ENCODE data around the gene SLC44A3. TPM values are rescaled to one million over a fixed set of nuclear protein-coding genes. Genes with fewer than 3 reads are reported as not detected.

The SLC44A3 gene
- polyA plus RNA-seq, 2 of the 4 experiments (the other 2 are of a cell fraction): 1.9 to 5.4 TPM

- no peak for TF ChIP-seq ZSCAN20 (CRISPR knock-in tag; IDR thresholded peaks at IDR 0.05)
- no peak for TF ChIP-seq FOSL2 (IDR thresholded peaks at IDR 0.05)
- TF ChIP-seq FOSL2 (CRISPR knock-in tag; IDR thresholded peaks at IDR 0.05): no peak
- TF ChIP-seq, protein P1, sequence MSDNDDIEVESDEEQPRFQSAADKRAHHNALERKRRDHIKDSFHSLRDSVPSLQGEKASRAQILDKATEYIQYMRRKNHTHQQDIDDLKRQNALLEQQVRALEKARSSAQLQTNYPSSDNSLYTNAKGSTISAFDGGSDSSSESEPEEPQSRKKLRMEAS (IDR thresholded peaks at IDR 0.05): no peak
- no peak for TF ChIP-seq FOXS1 (CRISPR knock-in tag; IDR thresholded peaks at IDR 0.05)
- TF ChIP-seq FOSB (CRISPR knock-in tag; IDR thresholded peaks at IDR 0.05): no peak
- TF ChIP-seq NR3C1 (IDR thresholded peaks at IDR 0.05): no peak
- no peak for TF ChIP-seq TP53 (CRISPR knock-in tag; IDR thresholded peaks at IDR 0.05)
- TF ChIP-seq TFCP2L1 (CRISPR knock-in tag; IDR thresholded peaks at IDR 0.05): no peak
- TF ChIP-seq, protein P2, sequence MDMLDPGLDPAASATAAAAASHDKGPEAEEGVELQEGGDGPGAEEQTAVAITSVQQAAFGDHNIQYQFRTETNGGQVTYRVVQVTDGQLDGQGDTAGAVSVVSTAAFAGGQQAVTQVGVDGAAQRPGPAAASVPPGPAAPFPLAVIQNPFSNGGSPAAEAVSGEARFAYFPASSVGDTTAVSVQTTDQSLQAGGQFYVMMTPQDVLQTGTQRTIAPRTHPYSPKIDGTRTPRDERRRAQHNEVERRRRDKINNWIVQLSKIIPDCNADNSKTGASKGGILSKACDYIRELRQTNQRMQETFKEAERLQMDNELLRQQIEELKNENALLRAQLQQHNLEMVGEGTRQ (IDR thresholded peaks at IDR 0.05): no peak
- TF ChIP-seq RFX5 (IDR thresholded peaks at IDR 0.05): no peak
- TF ChIP-seq HDAC2 (IDR thresholded peaks at IDR 0.05): no peak
- TF ChIP-seq NPAS2 (CRISPR knock-in tag; IDR thresholded peaks at IDR 0.05; ENCODE audit: borderline replicate concordance): no peak
- no peak for TF ChIP-seq PHF8 (IDR thresholded peaks at IDR 0.05; ENCODE audit: borderline replicate concordance, low read depth)
- no peak for TF ChIP-seq POLR2AphosphoS2 (conservative IDR thresholded peaks at IDR 0.05; ENCODE audit: low read length)
- no peak for TF ChIP-seq CBX8 (IDR thresholded peaks at IDR 0.05)
- no peak overlapping the region for H3K4me3 ChIP-seq
- H3K4me1 ChIP-seq: peaks cover 18% of the 10 kb centered on the region
- no peak overlapping the region for H3K27ac ChIP-seq
- no peak overlapping the region for H3K4me2 ChIP-seq
- no peak for ATAC-seq
- 97% methylated on average over 1 of the region's 1 CpG for WGBS (ENCODE audit: missing lambda C conversion rate)
- POLR2A ChIA-PET: no interaction called here
- no peak for DNase-seq (ENCODE audit: low read depth in 1 of 2, low spot score in 1 of 2)
- no peak for FAIRE-seq
- CTCF ChIA-PET: no interaction called here
- H3K9me3 ChIP-seq: no peaks in the 10 kb centered on the region
Measured at GRCh38 chr1:94790670-94791069, 29.5 kb upstream of the SLC44A3 start.

DNA sequence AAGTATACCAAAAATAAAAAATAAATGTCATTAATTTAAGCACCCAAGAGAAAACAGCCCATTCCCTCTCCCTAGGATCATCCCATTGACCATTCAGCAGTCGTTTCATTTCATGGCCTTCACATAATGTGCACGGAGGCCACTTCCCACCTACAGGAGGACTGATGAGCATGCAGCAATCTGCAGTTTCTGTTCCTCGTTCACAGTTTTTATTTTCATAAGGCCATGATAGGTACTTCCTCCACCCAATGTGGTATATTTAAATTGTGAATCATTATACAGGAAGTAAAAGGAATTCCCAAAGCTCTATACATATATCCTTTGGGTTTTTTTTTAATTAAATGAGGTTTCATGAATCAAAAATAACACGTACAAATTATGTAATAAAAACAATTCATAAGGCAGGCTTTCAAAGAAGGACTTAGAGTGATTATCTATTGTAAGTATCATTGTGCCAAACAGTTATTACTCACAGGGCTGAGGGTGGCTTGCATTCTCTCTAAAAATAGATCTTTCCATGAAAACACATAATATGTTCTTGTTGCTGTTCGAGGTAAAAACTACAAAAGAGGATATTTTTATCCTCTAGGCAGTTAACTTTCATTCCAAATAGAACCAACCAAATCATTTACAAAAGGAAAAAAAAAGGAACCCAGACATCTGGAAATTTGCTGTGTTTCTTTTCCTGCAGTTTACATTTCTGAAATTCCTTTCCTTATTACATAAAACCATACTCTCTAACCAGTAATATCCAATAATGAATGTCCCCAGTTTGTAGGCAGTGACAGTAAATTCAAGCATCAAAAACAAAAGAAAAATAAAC lies 27.5 kb upstream of the SLC44A3 start:
- no peaks in the 10 kb centered on the region for H3K9me3 ChIP-seq
- peak; percentile 68 to 72; a peak in 5 of 6 replicates for ATAC-seq
- WGBS (ENCODE audit: missing lambda C conversion rate): 28% methylated on average over 5 of the region's 5 CpGs
- no peak for TF ChIP-seq HDAC2 (IDR thresholded peaks at IDR 0.05)
- TF ChIP-seq, protein P3, sequence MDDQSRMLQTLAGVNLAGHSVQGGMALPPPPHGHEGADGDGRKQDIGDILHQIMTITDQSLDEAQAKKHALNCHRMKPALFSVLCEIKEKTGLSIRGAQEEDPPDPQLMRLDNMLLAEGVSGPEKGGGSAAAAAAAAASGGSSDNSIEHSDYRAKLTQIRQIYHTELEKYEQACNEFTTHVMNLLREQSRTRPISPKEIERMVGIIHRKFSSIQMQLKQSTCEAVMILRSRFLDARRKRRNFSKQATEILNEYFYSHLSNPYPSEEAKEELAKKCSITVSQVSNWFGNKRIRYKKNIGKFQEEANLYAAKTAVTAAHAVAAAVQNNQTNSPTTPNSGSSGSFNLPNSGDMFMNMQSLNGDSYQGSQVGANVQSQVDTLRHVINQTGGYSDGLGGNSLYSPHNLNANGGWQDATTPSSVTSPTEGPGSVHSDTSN (IDR thresholded peaks at IDR 0.05): no peak
- no peak for TF ChIP-seq NPAS2 (CRISPR knock-in tag; IDR thresholded peaks at IDR 0.05; ENCODE audit: borderline replicate concordance)
- TF ChIP-seq, protein P1 (IDR thresholded peaks at IDR 0.05): no peak
- no peak for TF ChIP-seq HEYL (CRISPR knock-in tag; IDR thresholded peaks at IDR 0.05)
- no peak for TF ChIP-seq MAFK (IDR thresholded peaks at IDR 0.05; ENCODE audit: partially characterized antibody)
- no peak for TF ChIP-seq JUN (IDR thresholded peaks at IDR 0.05)
- TF ChIP-seq RNF2 (IDR thresholded peaks at IDR 0.05; ENCODE audit: borderline replicate concordance, low read depth): no peak
- TF ChIP-seq ZNF302 (CRISPR knock-in tag; IDR thresholded peaks at IDR 0.05): no peak
- no peak for TF ChIP-seq SREBF2 (IDR thresholded peaks at IDR 0.05)
- no peak for TF ChIP-seq HMGXB4 (CRISPR knock-in tag; IDR thresholded peaks at IDR 0.05; ENCODE audit: borderline replicate concordance)
- no peak for TF ChIP-seq FOXS1 (CRISPR knock-in tag; IDR thresholded peaks at IDR 0.05)
- no peak for TF ChIP-seq EHMT2 (IDR thresholded peaks at IDR 0.05; ENCODE audit: low read depth)
- no peak for TF ChIP-seq MYC (IDR thresholded peaks at IDR 0.05; ENCODE audit: borderline replicate concordance, low read length)
- no peak for TF ChIP-seq BCL3 (IDR thresholded peaks at IDR 0.05)
- peak overlapping the region in 1 of 2 experiments; percentile 44; a peak in 2 of 6 replicates for H3K27ac ChIP-seq
- no peak for FAIRE-seq
- H3K4me1 ChIP-seq: peaks cover 23% of the 10 kb centered on the region
- DNase-seq (ENCODE audit: low read depth in 1 of 2, low spot score in 1 of 2): peak in 1 of 2 experiments; percentile 38
- ChIA-PET POLR2A (no interaction called here), CTCF (no interaction called here)
- peak overlapping the region; percentile 31 for H3K4me2 ChIP-seq
- H3K4me3 ChIP-seq: no peak overlapping the region
